GM12891 (cell line): ENCODE data around the gene IFT88.

Experiments
- POLR2A ChIP-seq: IDR thresholded peaks from 2 replicates; pipeline ENCODE4 v1.6.1; 2011; ENCODE audit warnings: low read depth, low read length, control low read depth
- TAF1 ChIP-seq: IDR thresholded peaks from 2 replicates; pipeline ENCODE4 v1.6.1; 2011; ENCODE audit warnings: low read depth, low read length, control low read depth

DNA sequence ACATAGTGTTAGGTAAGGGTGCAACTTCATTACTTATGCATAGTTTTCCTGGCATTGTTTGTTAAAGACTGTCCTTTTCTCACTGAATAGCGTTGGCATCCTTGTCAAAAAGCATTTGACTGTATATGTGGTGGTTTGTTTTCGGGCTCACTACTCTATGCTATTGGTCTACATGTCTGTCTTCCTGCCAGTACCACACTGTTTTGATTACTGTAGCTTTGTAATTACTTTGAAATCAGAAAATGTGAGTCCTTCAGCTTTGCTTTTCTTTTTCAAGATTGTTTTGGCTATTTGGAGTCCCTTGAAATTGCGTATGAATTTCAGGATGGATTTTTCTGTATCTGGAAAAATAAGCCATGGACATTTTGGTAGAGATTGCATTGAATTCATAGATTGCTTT, 56.0 kb downstream of the IFT88 start:
- TF ChIP-seq TAF1 (no peak), POLR2A (no peak)
